Prostate gland (tissue), 2 donors: ENCODE measurements around the gene MYD88. TPM values are rescaled to one million over a fixed set of nuclear protein-coding genes. Genes with fewer than 3 reads are reported as not detected.

ENCODE experiments used
- DNase-seq: peaks from one replicate; pipeline ENCODE4 v3.0.0-alpha.2; 2019; ENCODE audit warnings: low spot score
- H3K27ac ChIP-seq, 2 donors: fragments of 200-600 bp; sonication (generic); 2 replicates each; pipeline ENCODE4 v1.5.1; 2017 to 2019
- H3K27me3 ChIP-seq: fragments of 200-600 bp; sonication (generic); replicated peaks from 2 replicates; pipeline ENCODE4 v1.5.1; 2019; ENCODE audit not compliant: insufficient read depth
- H3K36me3 ChIP-seq, 2 donors: fragments of 200-600 bp; sonication (generic); 1 replicate in 1 of 2; 2 replicates in 1 of 2; pipeline versions ENCODE4 v1.5.1 to v1.8.1; 2017 to 2019
- H3K4me1 ChIP-seq: fragments of 200-600 bp; sonication (generic); replicated peaks from 2 replicates; pipeline ENCODE4 v1.5.1; 2019
- H3K4me3 ChIP-seq, 2 donors: fragments of 200-600 bp; sonication (generic); 2 replicates each; pipeline ENCODE4 v1.5.1; 2017 to 2019
- H3K9me3 ChIP-seq: fragments of 200-600 bp; sonication (generic); 2 replicates; pipeline ENCODE4 v1.5.1; 2017
- POLR2A ChIP-seq: fragments of 450-650 bp; IDR thresholded peaks from one replicate; pipeline ENCODE4 v1.6.1; 2016; ENCODE audit warnings: antibody characterized with exemption, mild to moderate bottlenecking
- POLR2AphosphoS5 ChIP-seq: sonication (generic); formaldehyde crosslinking; IDR thresholded peaks from one replicate; pipeline ENCODE4 v1.6.1; 2017; ENCODE audit warnings: antibody characterized with exemption
- WGBS: methylation state at CpG from one replicate; pipeline ENCODE4 v1.1.5; 2018; 5-methylcytosine and 5-hydroxymethylcytosine counted together
- intact Hi-C: fragments of 100-400 bp; cut with DNase I; formaldehyde crosslinking; loops from one replicate; pipeline ENCODE4 v1.14.2; 2022
- total RNA-seq, 2 donors: library from RNA; depleted of rRNA; stranded (reverse); fragments of >200 nt; gene quantifications; one replicate each; pipeline ENCODE4 v1.1.0, GENCODE V29; 2016
- TF ChIP-seq, protein P1 (sequence below), 4 experiments: fragments of 200-600 bp in 2 of 4; fragments of 450-650 bp in 2 of 4; sonication (generic) in 2 of 4; IDR thresholded peaks; 1 replicate in 3 of 4; 2 replicates in 1 of 4; pipeline ENCODE4 v1.5.1; 2016 to 2019; ENCODE audit warnings: antibody characterized with exemption in 4 of 4, mild to moderate bottlenecking in 2 of 4, moderate library complexity in 2 of 4

MYD88 gene
- total RNA-seq, 2 donors from 2014 or later = 21.4 to 30.8 TPM

DNA sequence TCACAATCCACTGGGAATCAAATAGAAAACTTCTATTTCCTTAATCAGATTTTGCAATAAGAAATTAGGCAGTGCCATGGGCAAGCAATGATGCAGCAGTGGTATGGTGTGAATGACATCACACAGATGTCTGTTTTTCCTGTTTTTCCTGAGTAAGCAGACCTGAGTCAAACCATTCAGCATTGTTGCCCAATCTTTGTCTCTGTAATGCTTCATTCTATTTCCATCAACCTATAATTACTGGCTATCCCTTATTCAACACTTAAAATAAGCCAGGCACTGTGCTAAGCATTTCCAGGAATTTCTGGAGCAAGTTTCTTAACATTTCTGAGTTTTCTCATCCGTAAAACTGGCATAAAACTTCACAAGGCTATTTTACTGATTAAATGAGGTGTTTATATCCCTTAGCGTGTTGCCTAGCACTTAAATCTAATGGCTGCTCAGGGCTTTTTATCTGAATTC is 15.6 kb downstream of the MYD88 start:
- DNase-seq = no peak
- WGBS = 74% methylated on average over 2 of the region's 2 CpGs
- no peak for TF ChIP-seq POLR2A
- no peak for TF ChIP-seq POLR2AphosphoS5
- TF ChIP-seq, protein P1, sequence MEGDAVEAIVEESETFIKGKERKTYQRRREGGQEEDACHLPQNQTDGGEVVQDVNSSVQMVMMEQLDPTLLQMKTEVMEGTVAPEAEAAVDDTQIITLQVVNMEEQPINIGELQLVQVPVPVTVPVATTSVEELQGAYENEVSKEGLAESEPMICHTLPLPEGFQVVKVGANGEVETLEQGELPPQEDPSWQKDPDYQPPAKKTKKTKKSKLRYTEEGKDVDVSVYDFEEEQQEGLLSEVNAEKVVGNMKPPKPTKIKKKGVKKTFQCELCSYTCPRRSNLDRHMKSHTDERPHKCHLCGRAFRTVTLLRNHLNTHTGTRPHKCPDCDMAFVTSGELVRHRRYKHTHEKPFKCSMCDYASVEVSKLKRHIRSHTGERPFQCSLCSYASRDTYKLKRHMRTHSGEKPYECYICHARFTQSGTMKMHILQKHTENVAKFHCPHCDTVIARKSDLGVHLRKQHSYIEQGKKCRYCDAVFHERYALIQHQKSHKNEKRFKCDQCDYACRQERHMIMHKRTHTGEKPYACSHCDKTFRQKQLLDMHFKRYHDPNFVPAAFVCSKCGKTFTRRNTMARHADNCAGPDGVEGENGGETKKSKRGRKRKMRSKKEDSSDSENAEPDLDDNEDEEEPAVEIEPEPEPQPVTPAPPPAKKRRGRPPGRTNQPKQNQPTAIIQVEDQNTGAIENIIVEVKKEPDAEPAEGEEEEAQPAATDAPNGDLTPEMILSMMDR (IDR thresholded peaks at IDR 0.05) = no peak
- Histone ChIP-seq H3K4me1 (no peaks in the 10 kb centered on the region), H3K9me3 (no peaks in the 10 kb centered on the region), H3K4me3 (no peak overlapping the region), H3K36me3 (no peaks in the 10 kb centered on the region), H3K27ac (no peak overlapping the region), H3K27me3 (no peaks in the 10 kb centered on the region)
- intact Hi-C loops = no loop called here

DNA sequence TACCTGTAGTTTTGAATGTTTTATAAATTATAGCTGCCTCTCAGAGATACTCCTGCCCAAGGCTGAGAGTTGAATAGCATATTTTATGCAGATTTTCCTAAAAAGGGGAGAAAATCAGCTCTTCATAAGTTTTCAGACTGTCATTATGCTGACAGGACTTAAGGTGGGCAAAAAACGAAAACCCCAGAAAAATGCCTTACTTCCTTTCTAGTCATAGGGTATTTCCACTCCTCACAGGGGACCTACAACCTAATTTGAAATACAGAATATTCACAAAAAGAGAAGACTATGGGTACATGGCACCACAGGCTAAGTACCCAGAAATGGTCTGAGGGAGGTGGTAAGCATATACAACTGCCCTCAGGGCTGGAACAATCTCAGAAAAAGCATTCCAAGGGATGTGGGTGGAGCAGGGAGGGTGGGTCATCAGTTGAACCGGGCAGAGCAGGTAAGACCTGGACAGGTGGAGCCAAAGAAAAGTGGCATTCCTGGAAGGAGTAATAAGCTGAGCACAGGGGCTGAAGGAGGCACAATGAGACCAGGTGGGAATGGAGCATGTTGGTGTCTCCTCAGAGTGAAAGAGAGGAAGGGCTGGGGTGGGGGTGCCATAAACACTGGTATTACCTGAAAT is 16.3 kb downstream of the MYD88 start:
- Histone ChIP-seq H3K4me3 (no peak overlapping the region), H3K36me3 (no peaks in the 10 kb centered on the region), H3K27ac (no peak overlapping the region), H3K4me1 (no peaks in the 10 kb centered on the region), H3K27me3 (no peaks in the 10 kb centered on the region), H3K9me3 (no peaks in the 10 kb centered on the region)
- 56% methylated on average over 2 of the region's 2 CpGs for WGBS
- DNase-seq = no peak
- TF ChIP-seq, protein P1 (IDR thresholded peaks at IDR 0.05) = no peak
- TF ChIP-seq POLR2AphosphoS5 = no peak
- intact Hi-C loops = no loop called here

- H3K36me3 ChIP-seq = no peaks in the 10 kb centered on the region
- 93% methylated on average over 2 of the region's 2 CpGs for WGBS
- TF ChIP-seq POLR2A (no peak), POLR2AphosphoS5 (no peak)
- TF ChIP-seq, protein P1 (IDR thresholded peaks at IDR 0.05) = no peak
These were observed 17.4 kb downstream of the MYD88 start for GRCh38 chr3:38155825-38156224.

DNA sequence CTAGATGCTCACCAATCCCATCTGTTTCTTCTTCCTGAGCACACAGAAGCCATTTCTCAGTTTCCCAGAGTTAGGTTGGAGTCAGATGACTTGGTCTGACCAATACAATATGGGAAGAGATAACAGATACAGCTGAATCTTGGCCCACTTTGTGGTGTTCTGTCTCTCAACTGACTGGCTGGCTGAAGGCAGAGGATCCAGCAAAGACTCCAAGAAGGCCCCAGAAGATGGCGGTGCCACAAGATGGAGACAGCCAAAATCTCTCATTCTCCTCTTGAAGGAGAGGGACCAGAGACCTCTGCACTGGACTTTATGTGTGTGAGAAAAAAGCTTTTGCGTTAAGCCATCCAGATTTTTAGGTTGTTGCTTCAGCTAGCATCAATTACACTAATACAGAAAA is 18.7 kb downstream of the MYD88 start:
- TF ChIP-seq POLR2AphosphoS5 (no peak), POLR2A (no peak)
- TF ChIP-seq, protein P1 (IDR thresholded peaks at IDR 0.05) = no peak
- no peak overlapping the region for H3K4me3 ChIP-seq
- WGBS = 87% methylated on average over 2 of the region's 2 CpGs
- H3K4me1 ChIP-seq = no peaks in the 10 kb centered on the region
- H3K27ac ChIP-seq = no peak overlapping the region
- no peaks in the 10 kb centered on the region for H3K36me3 ChIP-seq
- no peaks in the 10 kb centered on the region for H3K27me3 ChIP-seq
- intact Hi-C loops = no loop called here
- no peaks in the 10 kb centered on the region for H3K9me3 ChIP-seq
- DNase-seq = no peak

More at GRCh38 chr3:38155825-38156224, 17.4 kb downstream of the MYD88 start:
- intact Hi-C loops = no loop called here
- DNase-seq = no peak
- H3K27me3 ChIP-seq = no peaks in the 10 kb centered on the region
- H3K27ac ChIP-seq = no peak overlapping the region
- H3K4me3 ChIP-seq = no peak overlapping the region
- H3K9me3 ChIP-seq = no peaks in the 10 kb centered on the region
- no peaks in the 10 kb centered on the region for H3K4me1 ChIP-seq

- intact Hi-C loops = no loop called here
- no peak for TF ChIP-seq POLR2A
- no peak for TF ChIP-seq POLR2AphosphoS5
- TF ChIP-seq, protein P1 (IDR thresholded peaks at IDR 0.05) = no peak
These were observed 19.1 kb downstream of the MYD88 start for GRCh38 chr3:38157595-38157994.

More at GRCh38 chr3:38157595-38157994, 19.1 kb downstream of the MYD88 start:
- DNase-seq = no peak
- Histone ChIP-seq H3K9me3 (no peaks in the 10 kb centered on the region), H3K27me3 (no peaks in the 10 kb centered on the region), H3K36me3 (no peaks in the 10 kb centered on the region), H3K4me1 (no peaks in the 10 kb centered on the region), H3K4me3 (no peak overlapping the region), H3K27ac (no peak overlapping the region)
- 46% methylated on average over 3 of the region's 3 CpGs for WGBS
